NCI-H748 (cell line): ENCODE measurements around the gene TAS2R16.

Source experiments
- DNase-seq: peaks from one replicate; lab custom pipeline; 2025; ENCODE audit not compliant: unreplicated experiment; lab: John Stamatoyannopoulos, UW

Gene TAS2R16, protein sequence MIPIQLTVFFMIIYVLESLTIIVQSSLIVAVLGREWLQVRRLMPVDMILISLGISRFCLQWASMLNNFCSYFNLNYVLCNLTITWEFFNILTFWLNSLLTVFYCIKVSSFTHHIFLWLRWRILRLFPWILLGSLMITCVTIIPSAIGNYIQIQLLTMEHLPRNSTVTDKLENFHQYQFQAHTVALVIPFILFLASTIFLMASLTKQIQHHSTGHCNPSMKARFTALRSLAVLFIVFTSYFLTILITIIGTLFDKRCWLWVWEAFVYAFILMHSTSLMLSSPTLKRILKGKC

DNA sequence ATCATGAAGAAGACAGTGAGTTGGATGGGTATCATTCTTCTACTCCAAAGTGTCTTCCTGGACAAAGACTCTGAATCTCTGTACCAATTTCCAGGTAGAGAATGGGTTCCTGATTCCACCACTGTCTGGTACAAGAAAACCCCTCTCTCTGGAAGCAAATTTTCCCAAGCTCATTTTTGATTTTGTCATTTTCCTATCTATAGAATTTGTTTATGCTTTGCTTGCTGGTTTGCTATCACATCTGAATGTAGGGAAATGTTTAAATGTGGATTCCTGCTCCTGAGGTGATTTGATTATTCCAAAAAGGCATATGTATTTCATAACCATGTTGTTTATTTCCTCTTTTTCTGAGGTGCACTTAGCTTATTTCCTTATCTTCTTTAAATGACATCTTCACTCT is at the start of gene TAS2R16:
TSS of gene TAS2R16 (minus strand) at position 101 of the 400 bp plus-strand sequence. CDS start at position 35, 66 bp downstream.
- no peak for DNase-seq

DNA sequence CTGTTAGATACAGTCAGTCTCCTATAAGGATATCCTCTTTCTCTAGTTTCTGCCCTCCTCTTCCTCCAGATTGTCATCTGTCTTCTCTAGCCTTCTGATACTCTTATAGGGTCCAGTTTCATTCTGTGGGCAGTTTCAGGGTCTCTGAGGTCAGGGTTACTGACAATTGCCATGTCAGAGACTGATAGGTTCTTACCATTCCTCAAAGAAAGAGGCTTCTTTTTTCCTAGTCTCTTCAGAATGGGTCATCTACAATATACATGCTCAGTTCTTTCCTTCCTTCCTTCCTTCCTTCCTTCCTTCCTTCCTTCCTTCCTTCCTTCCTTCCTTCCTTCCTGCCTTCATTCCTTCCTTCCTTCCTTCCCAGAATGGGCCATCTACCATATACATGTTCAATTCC is 48.1 kb upstream of the TAS2R16 start:
- no peak for DNase-seq

DNA sequence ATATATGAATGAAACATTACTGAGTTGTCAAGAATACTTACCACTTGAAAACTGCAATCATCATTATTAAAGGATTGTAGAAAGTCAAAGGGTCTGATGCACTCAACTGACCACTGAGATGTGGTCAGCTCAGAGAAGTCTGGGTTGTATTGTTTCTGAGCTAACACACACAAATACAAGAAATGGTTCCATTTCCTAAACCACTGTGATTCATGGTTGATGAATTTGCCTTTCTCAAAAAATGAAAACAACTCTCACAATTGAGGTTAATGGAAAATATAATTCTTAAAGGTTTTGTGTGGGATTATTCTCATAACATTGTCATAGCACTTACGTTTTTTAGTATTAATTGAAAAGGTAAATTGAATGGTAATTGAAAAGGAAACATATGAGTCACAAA is 45.6 kb upstream of the TAS2R16 start:
- DNase-seq: no peak

DNA sequence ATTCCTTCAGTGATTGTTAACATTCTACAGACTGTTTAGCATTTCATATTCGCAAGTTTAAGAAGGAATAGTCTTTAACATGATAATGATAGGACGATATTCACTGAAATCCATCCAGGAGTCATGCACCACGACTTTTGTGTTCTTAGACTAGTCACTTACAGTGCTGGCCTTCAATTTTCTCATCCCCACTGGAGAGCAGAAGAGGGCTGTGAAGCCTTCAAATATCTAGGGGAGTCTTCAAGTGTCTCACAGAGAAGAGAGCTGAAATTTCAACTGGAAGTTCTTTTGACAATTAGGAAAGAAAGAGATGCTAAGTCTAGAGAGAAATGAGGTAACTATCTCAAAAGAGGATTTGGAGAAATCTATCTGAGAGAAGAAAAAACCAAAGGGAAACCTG is 43.8 kb upstream of the TAS2R16 start:
- no peak for DNase-seq

DNA sequence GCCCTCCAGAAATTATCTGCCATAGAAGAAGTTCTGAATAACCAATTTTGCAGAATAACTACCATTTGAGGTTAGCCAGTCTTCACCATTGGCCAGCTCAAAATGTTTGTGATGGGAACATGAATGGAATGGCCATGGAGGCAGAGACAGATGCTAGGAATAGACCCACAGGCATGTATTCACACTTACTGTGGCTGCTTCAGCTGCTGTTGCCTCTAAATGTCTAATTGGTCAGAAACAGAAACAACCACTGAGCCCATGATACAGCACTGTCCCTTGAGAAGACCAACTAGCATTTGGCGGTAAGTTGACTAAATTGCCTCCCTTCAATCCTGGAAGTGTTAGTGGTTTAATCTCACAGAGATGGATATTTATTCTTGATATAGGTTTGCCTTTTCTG is 38.6 kb upstream of the TAS2R16 start:
- DNase-seq: no peak

DNA sequence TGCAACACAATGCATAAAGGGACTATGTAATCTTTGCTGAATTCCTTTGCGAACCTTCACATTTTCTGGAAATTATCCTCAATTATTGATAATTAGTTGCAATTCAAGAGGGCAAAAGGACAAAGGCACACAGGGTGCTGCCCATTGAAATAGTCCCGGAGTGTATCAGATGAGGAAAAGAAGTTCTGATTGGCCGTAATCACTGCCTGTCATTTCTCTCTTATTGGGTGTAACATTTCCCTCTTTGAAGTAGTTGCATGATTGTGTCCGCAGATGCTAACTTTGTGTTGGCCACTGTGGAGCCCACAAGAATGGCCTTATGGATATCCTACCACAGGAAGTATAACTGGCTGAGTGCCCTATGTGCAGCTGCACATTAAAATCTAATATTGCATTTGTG is 35.1 kb upstream of the TAS2R16 start:
- no peak for DNase-seq

DNA sequence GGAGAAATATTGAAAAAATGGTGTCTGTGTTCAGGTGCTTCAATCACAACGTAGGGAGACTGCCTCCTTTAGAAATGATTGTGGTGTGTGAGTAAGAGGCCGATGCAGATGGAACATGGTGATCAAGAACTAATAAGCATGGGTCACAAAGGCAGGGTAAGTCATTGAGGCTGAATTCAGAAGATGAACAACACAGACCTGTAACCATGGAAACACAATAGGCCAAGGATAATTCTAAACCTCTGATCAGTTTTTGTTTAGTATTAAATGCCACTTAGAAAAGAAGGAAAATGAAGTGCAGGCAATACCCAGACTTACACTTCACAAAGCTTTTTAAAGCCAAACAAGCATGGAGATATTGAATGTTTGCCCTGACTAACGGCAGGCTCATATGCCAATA is 32.8 kb upstream of the TAS2R16 start:
- peak; percentile 49 for DNase-seq

DNA sequence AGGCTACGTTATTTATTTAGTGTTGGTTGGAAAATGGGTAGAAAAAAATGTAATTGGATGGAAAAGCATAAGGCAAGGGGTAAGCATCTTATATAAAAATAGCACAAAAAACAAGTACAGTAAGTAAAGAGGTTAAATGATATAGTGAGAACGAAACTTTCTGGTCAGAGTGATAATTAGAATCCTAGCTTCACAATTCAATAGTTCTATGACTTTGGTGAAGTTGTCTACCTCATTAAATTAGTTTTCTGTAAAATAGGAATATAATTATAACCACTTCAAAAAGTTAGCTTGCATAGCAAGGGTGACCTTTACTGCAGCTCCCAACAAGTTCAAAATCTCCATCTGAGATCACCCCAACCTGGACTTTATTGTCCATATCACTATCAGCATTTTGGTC is 30.8 kb upstream of the TAS2R16 start:
- no peak for DNase-seq

DNA sequence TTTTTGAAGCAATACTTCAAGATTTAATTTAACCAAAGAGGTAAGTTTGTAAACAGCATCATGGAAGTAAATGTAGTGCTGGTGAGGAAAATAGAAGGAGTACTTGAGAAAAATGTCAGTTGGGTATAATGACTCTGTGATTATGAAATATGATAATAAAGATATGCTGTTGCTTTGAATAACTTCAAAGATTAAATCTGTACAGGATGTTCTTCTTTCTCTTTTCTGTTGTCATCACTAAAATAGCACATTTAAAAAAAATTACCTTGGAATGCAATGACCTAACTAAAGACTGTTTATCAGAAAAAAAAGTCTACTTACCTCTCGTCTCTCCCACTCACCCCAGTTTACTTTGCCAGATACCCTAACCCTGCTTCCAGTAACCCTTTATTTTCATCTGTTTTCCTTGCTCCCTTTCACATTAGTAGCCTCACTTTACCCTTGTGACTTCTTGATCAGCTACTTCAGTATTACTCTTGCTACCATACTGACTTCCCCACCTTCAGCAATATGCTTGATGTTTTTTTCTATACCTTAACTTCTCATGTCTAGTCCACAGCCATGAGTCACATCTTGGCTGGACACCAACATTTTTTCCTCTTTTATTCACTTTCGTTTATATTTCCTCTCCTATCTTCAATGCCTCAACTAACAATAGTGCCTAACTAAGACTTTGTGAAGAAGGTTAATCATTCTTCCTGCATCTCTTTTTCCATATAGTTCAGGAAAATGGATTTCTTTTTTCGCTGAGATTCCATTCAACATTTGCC is 29.7 kb upstream of the TAS2R16 start:
- DNase-seq: no peak

DNA sequence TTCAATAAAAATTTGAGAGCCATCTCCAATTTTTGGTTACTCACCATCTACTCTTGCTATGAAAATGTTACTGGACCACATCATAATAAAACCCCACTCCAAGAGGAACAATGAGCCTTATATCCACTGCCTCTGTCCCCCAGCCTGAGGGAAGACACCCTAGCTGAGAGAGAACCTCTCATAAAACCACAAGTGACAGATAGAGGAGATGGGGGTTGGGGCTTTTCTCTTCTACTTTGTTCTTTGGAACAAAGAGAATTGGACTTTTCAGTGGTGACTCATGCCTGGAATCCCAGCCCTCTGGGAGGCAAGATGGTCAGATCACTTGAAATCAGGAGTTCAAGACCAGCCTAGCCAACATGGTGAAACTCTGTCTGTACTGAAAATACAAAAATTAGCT is 27.6 kb upstream of the TAS2R16 start:
- DNase-seq: no peak

DNA sequence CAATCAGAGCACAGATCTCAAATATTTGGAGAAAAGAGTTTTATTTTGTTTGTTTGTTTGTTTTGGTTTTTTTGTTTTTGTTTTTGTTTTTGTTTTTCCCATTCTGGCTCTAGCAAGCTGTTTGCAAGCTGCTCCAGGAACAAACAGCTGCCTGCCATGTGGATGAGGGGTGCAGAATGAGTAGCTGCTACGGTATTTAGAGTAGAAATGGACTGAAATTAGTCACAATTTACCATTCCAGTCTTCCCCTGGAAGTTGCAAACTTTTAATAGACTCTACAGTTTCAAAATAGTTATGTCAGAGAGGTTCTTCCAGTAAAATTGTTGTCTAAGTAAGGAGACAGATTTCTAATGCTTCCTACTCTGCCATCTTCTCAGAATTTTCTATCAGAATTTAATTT is 27.1 kb upstream of the TAS2R16 start:
- no peak for DNase-seq

DNA sequence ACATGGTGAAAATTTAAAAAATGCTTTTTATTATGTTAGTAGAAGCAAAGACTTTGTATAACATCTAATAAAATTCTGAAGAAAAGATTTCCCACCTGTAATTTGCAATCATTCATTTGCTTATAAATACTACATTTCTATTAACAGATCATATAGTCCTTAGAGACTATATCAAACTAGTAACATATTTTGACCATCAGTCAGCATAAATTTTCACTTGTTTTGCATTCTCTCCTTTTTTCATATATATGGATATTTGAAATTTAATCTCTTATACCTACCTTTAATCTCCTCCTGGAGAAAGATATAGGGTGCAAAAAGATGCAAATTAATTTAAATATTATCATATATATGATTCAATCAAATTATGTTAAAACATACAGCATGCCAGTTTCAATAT is 16.9 kb upstream of the TAS2R16 start:
- DNase-seq: no peak

DNA sequence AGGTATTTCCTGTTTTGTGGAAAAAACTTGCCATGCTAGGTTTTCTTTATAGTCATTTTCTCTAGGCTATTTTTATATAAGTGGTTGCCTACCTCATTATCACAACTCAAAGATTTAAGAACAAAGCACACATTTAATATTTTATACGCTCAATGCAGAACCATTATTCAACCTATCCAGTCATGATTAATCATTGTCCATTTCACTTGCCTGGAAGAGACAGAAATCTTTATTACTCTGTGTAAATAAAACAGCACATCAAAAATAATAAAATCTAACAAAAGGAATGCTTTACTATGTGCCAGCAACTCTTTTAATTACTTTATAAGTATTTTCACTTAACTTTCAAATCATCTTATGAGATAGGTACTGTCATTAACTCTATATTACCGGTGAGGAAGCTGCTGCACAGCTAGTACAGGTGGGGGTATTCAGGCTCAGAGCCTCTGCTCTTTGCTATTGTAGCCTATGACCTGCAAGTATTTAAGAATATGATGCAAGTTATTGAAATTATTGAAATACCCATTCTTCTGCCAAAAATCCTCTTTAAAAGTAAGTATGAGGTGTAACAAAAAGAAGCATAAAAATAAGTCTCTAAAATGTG is 16.4 kb upstream of the TAS2R16 start:
- DNase-seq: no peak

DNA sequence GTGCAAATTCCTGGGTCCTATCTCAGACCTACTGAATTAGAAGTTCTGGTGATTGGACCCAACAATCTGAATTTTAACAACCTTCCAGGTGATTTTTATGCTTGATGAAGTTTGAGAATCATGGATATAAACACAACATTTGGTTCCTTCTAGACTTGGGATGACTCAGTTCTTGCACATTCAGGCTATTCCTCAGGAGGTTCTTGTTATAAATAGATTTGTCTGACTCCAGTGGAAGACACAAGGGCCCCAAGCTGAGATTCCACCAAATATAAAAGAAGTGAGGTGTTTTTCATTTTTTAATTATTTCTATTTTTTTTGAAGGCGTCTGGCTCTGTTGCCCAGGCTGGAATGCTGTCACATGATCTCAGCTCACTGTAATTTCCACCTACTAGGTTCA is 9.4 kb upstream of the TAS2R16 start:
- DNase-seq: no peak

DNA sequence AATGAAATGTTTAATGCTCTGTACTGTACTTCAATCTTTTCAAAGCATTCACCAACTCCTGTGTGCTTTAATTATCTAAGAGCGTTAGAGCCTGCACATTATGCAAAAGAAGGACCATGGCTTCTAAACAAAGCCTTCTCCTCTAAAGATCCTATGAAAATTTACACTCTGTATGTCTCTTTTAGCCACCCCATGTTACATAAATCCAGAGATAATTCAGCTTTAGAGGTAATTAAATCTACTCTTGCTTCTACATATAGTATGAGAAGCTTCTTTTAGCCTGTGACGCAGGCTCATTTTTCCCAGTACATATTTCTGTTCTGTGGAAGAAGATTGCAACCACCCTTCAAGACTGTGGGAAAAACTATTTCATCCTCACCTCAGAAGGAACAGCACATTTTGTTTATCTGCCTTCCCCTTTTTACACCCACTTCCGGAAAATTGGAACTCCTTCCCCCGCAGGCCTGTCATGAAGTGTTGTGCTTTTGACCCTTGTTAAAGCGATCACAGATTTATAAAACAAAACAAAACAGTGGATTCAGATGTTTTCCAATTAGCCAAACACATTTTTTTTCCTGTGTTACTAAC is 8.1 kb upstream of the TAS2R16 start:
- no peak for DNase-seq

DNA sequence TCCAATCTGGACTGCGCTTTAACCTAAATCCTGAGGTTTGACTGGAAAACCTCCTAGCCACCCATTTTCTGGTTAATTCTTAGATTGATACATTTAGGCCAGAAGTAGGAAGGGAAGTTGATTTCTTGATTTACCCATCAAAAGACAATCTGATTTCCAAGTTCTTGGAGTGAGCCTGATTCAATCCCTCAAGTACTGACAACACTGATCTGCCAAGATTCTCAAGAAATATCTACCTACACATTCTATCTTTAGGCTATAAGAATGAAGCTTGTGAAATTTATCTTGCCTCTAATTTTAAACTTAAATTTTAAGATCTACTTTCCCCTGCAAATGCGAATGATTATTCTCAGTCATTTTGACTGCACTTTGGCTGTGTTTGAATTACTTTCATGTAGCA is 5.9 kb downstream of the TAS2R16 start:
- no peak for DNase-seq

DNA sequence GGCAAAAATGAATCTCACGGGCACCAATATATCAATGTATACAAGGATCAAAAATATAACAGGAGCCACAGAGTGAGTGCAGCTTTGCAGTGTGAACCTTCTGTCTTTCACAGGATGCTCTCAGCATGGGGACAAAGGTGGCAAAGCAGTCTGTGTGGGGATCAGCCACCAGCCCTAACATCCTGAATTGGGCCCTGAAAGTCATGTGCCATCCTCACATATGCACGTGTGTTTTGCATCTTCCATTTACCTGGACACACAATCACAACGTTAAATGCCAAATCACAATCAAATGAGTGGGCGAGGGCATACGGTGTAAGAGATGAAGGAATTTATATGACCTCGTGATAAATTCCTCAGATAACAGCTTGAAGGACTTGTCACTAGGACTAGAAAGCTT is 6.5 kb downstream of the TAS2R16 start:
- no peak for DNase-seq

DNA sequence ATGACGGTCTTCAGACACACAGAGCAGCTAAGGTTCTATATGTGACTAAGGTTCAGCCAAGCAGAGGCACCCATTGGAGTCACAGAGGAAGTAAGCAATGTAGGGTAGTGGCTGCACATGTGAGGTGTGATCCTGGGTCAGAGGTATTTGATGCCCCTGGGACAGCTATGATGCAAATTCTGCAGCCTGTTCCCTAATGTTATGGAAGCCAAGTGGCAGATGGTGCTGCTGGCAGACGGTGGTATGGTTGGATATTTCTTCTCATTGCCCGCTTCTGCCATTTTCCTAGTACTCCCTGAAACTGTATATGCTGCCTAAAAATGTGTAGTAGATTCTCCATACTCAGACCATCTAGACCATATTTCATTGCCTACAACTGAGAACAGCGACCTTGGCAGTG is 7.2 kb downstream of the TAS2R16 start:
- DNase-seq: no peak

DNA sequence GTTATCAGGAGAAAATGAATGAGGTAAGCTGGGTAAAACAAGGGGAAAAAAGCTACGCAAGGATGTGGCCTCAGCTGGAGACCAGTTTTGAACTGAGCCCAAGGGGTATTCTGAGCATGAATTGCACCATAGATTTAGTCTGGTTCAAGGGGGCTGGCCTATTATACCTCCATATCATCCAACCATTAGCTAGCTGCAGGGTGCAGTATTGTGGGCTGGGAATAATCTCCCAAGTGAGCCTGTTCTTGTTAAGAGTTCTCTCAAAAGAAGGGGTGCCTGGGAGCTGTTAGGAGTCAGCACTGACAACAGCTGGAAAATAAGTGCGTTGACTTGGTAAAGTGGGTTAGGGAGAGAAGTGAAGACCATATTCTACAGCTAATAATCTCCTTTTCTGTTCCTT is 8.0 kb downstream of the TAS2R16 start:
- no peak for DNase-seq

DNA sequence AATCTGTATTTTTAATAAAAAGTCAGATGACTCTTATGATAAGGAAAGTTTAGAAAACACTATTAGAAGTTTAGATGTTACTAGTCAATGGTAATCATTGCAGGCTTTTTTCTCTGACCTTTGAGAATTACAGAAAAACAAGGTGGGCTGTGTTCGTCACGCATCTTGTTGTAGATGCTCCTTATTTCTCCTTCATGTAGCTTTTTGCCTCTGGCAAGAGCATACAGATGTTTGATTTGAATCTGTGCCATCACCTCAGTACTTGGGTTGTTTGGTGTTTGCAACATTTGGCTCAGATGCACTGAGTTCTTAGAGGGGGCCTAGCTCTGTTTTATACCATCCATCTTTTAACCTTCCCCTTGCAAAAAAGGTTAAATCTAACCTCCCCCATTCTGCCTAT is 11.5 kb downstream of the TAS2R16 start:
- no peak for DNase-seq

DNA sequence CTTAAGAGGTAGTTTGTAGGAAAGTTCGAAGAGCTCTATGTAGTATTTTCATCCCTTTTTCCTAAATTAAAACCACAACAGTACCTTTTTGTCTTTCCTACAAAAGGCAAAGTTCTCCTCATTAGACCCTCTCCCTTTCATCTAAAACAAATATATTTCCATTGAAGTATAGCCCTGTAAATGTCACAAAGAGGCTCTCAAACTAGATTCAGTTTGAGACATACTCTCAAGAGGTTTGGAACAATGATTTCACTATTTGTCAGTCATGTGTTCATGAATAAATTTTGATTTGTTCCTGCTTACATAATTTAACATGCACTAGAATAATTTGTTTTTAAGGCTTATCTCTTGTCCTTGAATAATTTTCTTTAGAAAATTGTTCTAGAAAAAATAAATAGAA is 12.2 kb downstream of the TAS2R16 start:
- no peak for DNase-seq

DNA sequence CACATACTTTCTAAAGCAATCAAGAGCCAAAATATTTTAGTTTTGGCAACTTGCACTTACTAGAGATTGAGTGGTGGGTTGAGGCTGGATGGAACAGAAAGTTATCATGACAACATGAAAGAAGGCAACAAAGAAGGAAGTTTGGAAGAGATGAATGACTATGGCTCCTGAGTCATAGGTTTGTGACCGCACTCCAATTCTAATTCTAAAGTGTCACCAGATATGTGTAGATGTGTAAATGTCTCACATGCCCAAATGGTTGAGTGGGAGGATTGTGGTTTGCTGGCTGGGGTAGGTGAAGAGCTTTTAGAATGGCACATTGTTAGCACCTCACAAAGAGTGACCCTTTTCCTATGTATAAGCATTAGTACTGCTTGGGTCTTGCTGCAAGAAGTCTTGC is 20.2 kb downstream of the TAS2R16 start:
- no peak for DNase-seq
